ENCODE measurements around the gene CENPW.

Gene CENPW

DNA sequence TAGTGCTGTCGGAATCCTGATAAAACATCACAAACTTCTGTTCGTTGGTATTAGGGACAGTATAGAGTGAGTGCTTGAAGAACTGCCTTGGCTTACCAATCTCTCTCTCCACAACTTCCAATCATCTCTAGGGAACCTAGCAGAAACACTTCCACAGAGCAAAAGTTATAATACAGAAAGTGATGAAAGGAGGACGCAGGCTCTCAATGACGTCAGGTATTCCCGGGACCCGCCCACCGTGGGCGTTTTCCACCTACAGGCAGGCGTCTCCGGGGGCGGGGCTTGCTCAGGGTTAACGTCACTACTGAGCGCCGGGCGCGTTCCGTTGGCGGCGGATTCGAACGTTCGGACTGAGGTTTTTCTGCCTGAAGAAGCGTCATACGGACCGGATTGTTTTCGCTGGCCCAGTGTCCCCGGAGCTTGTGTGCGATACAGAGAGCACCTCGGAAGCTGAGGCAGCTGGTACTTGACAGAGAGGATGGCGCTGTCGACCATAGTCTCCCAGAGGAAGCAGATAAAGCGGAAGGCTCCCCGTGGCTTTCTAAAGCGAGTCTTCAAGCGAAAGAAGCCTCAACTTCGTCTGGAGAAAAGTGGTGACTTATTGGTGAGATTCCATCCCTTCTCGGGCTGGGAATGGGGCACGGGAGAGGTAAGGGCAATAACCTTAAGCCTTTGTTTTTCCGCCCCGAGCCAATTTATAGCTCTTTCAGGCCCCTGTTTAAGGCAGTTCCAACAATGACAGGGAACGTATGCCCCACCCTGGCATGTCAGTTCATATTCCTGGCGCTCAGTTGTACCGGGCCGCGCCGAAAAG, at the start of gene CENPW:
CENPW (plus strand) TSS at position 320 of the 814 bp plus-strand sequence; CDS start at position 479, 159 bp downstream.
- DNase-seq = peak; percentile 72

DNA sequence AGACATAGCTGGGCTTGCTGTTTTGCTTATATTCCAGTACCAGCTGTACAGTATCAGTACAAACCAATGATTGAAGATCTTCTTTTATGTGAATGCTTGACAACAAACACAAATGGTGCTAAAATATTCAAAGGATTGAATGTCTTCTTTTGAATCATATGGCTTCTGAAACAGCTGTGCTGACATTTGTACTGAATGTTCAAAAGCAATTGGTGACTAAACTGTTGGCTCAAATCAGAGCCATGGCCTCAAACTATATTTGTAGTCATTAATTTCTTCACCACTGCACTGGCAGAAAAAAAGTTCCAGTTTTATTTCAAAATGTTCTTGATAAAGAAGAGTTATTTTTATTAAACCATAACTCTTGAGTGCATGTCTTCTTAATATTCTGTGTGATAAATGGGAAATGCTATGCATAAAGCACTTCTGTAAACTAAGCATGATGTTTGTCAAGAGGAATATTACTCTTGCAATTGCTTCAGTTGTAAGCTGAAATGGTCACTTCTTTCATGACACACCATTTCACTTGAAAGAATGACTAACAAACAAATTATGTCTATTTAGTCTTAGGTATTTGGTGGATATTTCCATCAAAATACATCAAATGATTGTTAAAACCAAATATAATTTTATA, 45.9 kb upstream of the CENPW start:
- DNase-seq = no peak

- no peak for DNase-seq
Measured at GRCh38 chr6:126300126-126300525, 39.8 kb upstream of the CENPW start.

DNA sequence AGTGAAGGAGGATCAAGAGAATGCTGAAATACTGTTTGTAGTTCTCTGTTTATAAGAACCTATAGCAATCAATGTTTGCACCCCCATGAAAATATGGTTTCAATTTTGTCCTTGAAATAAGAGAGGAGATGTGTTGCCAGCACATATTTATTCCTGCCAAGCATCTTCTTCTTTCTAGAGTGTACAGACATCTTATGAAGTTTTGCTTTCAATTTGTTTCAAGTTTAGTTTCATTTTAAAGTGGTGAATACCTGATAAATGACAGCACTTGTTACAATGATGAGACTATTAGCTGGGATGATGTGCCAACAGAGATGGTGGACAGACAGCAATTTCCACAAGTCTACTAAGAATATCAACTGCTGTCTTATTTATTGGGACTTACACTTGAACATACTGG, 39.2 kb upstream of the CENPW start:
- DNase-seq = no peak

DNA sequence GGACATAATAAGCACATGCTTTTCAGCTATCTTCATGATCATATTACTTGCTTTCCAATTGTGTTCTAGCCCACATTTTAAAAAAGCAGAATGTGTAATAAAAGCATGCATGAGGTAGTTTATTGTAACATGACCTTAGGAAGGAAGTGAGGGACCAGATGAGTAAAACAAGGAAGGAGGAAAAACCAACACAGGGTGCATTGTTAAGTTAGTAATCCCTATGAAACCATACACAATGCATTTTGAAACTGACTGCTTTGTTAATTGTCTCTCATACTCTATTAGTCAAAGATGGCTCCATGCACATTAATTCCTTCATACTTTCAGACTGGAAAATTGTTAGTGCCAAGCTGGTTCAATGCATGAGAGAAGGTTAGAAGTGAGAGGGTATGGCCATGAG, 37.7 kb upstream of the CENPW start:
- DNase-seq = no peak

GRCh38 chr6:126307849-126308248, 32.1 kb upstream of the CENPW start:
- no peak for DNase-seq

GRCh38 chr6:126308362-126308761, 31.6 kb upstream of the CENPW start:
- no peak for DNase-seq

GRCh38 chr6:126312013-126312665, 27.8 kb upstream of the CENPW start:
- DNase-seq = no peak

GRCh38 chr6:126313941-126314340, 26.0 kb upstream of the CENPW start:
- no peak for DNase-seq

DNA sequence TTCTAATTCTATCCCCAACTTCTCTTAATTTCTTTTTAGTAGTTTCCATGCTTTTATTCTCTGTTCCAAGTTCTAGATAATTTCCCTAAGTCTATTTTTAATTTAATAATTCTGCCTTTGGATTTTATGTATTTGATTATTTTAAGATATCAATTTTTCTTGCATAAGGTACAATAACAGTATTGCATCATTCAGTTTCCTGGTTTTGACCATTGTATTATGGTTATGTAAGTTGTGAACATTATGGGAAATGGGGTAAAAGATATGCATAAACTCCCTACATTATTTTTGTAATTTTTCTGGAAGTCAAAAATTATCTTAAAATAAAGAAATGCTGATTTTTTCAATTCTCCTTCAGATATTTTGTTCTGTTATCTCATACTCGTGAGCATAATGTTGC, 21.1 kb upstream of the CENPW start:
- no peak for DNase-seq

- DNase-seq = no peak
Measured at GRCh38 chr6:126333729-126334128, 6.2 kb upstream of the CENPW start.

GRCh38 chr6:126335210-126335609, 4.7 kb upstream of the CENPW start:
- DNase-seq = no peak

DNA sequence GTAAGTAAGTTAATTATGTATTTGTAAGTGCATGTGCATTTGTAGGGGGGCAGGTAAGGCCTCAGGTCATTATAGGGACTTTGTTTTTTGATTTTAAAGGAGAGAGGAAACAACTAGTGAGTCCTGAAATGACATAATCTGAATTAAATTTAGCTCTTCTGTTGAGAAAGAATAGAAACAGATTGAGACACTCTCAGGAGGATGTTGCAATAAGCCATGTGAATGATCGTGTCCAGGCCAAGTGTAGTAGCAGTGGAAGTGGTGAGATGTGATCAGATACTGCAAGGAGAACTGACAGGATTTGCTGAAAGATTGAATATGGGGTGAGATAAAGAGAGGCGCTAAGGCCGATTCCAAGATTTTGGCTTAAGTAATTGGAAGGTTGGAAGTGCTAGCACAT, 2.6 kb upstream of the CENPW start:
- DNase-seq = no peak

GRCh38 chr6:126341126-126341525, 1.2 kb downstream of the CENPW start:
- DNase-seq = no peak

GRCh38 chr6:126344181-126344580, 4.3 kb downstream of the CENPW start:
- no peak for DNase-seq

DNA sequence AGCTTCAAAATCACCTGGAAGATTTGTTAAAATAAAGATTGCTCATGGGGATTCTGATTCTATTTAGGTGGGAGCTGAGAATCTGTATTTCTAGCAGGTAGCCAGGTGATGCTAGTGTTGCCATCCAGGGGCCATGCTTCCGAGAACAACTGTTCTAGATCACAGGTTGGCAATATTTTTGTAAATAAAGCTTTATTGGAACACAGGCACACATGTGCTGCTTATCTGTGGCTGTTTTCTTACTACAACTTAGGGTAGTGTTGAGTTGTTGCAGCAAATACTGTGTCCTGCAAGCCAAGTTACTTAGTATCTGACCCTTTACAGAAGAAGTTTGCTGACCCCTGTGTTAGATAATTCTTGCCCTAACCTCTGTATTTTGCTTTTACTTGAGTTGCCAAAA, 12.0 kb downstream of the CENPW start:
- no peak for DNase-seq

- DNase-seq = no peak
Measured at GRCh38 chr6:126352514-126352913, 12.6 kb downstream of the CENPW start.

GRCh38 chr6:126356526-126356925, 16.6 kb downstream of the CENPW start:
- DNase-seq = no peak

GRCh38 chr6:126359936-126360537, 20.1 kb downstream of the CENPW start:
- no peak for DNase-seq

DNA sequence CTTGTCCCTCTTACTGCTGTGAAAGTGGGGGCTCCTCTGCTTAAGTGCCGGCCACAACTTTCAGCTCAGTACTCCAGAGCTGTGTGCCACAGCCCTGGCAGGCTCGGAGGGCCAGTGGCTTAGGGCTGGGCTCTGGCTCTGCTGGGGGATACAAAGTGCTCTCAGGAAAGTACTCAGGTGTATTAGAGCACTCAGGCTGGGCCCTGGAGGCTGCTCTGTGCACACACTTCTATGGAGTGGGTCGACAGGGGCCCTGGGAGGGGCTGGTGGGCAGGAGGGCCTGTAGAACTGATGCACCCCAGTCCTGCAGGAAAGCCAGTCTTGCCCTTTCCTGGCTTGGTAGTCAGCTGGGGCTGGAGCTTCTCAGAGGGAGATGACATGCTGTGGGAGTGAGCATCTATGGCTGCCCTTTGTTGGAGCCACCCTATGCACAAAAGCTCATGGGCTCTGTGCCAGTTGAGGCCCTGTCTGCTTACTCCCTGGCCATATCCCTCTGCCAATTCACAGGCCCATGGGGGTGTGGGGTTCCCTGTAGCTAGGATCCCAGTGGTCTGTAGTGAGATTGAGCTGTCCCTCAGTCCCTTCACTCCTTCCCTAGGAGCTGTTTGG, 22.0 kb downstream of the CENPW start:
- no peak for DNase-seq

DNA sequence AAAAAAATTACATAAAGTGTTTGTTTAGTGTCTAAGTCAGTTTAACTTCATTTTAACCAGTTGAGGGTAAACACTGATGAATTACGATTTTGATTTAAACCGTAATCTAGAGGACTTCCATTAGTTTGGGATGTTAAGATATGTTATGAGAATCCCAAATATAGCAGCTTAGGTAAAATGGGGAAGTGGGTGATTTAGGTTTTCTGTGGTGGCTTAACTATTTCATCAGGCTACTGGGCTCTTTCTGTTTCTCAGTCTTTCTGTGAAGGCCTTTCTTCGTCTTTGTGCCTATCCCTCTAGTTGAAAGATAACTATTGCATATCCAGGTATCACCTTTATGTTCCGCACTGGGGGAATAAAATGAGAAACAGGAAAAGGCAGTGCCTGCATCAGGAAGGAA, 27.9 kb downstream of the CENPW start:
- DNase-seq = no peak

DNA sequence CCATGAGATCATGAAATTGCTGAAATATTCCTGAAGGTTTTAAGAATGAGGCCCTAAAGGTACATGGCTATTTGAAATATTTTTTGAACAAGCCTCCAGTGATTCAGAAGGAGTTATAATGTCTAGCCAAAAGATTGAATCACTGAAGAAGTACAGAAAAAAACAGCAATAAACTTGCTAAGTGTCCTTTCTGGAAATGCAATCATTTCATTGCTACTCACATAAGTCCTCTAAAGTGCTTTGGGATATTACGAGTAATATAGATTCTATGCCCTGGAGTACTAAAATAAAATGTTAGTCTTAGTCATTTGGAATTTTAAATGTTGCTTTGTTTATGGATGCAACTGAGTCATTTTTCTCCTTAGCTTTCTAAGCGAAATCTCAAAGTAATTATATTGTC, 32.7 kb downstream of the CENPW start:
- no peak for DNase-seq

DNA sequence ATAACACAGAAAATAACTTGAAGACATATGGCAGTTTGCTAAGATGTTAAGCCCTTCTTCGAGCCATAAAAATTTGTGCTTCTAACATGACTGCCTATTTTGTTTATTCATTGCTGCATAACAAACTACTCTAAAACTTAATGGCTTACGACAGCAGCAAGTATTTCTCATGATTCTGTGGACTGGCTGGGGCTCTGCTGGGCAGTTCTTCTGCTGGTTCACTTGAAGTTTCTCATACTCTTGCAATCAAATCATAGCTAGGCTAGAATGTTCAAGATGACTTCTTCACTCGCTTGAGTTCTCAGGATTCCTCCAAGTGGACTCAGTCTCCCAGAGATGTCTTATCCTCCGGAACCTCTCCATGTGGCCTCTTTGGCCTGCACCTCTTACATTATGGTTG, 33.4 kb downstream of the CENPW start:
- DNase-seq = no peak
